Posterior cingulate gyrus (tissue), 11 donors: ENCODE results near the gene MUS81.
"Not testable (repeated sequence)": the region's sequence is repeated elsewhere in the genome, so short reads cannot be mapped to it uniquely, and the experiment has no call there.

Experiments used
- DNase-seq, 10 donors: peaks; one replicate each; pipeline versions ENCODE4 v3.0.0 to v3.0.0-alpha.2; 2020 to 2021; ENCODE audit warnings: mixed read lengths in 3 of 10
- intact Hi-C: fragments of 100-400 bp; cut with DNase I; formaldehyde crosslinking; loops from one replicate; pipeline ENCODE4 v1.15.1; 2023

Gene MUS81

GRCh38 chr11:65860278-65861164, at the start of gene MUS81:
Gene MUS81 (plus strand): TSS chr11:65860433. CDS start chr11:65860754, 321 bp downstream.
- DNase-seq = peak; percentile 92 to 99 (median 95)
- intact Hi-C loops = no loop called here

GRCh38 chr11:65811764-65812475, 48.3 kb upstream of the MUS81 start:
- intact Hi-C loops = no loop called here
- peak in 1 of 10 donors; percentile 76 for DNase-seq

GRCh38 chr11:65814131-65814985, 45.9 kb upstream of the MUS81 start:
- peak in 3 of 10 donors; percentile 26 to 78 (median 67) for DNase-seq
- intact Hi-C loops = no loop called here

GRCh38 chr11:65814986-65815565, 45.2 kb upstream of the MUS81 start:
- intact Hi-C loops = no loop called here
- DNase-seq = peak in 2 of 10 donors; percentile 37 to 55

GRCh38 chr11:65816696-65817095, 43.5 kb upstream of the MUS81 start:
- intact Hi-C loops = no loop called here
- DNase-seq = no peak

GRCh38 chr11:65817312-65817834, 42.9 kb upstream of the MUS81 start:
- intact Hi-C loops = no loop called here
- no peak for DNase-seq

- intact Hi-C loops = loop anchor here (1.0 to 2.0 kb wide), 3 partner anchors 37 to 192 kb away; partner anchors contain the start of gene AP5B1
- DNase-seq = peak; percentile 84 to 99 (median 95)
Observed at GRCh38 chr11:65817835-65818680, 42.2 kb upstream of the MUS81 start.

GRCh38 chr11:65821107-65821506, 39.1 kb upstream of the MUS81 start:
- intact Hi-C loops = no loop called here
- no peak for DNase-seq

- peak in 1 of 10 donors; percentile 32 for DNase-seq
- intact Hi-C loops = no loop called here
Observed at GRCh38 chr11:65822776-65823528, 37.3 kb upstream of the MUS81 start.

GRCh38 chr11:65826984-65827735, 33.1 kb upstream of the MUS81 start:
- intact Hi-C loops = no loop called here
- peak in 2 of 10 donors; percentile 7 to 9 for DNase-seq

GRCh38 chr11:65829459-65829858, 30.8 kb upstream of the MUS81 start:
- DNase-seq = peak in 1 of 10 donors; percentile 21
- intact Hi-C loops = no loop called here

GRCh38 chr11:65832231-65832630, 28.0 kb upstream of the MUS81 start:
- peak in 1 of 10 donors; percentile 2 for DNase-seq
- intact Hi-C loops = not testable (repeated sequence)

GRCh38 chr11:65833297-65834030, 26.8 kb upstream of the MUS81 start, which contains the start of gene SNX32:
Gene SNX32 (plus strand): TSS chr11:65833963. CDS start chr11:65834066, 103 bp downstream.
- DNase-seq = peak; percentile 96 to 100 (median 98)
- intact Hi-C loops = no loop called here

- peak in 1 of 10 donors; percentile 68 for DNase-seq
- intact Hi-C loops = no loop called here
Observed at GRCh38 chr11:65834202-65834601, 26.0 kb upstream of the MUS81 start.

GRCh38 chr11:65842144-65842543, 18.1 kb upstream of the MUS81 start:
- intact Hi-C loops = no loop called here
- no peak for DNase-seq

GRCh38 chr11:65843811-65844210, 16.4 kb upstream of the MUS81 start:
- intact Hi-C loops = no loop called here
- no peak for DNase-seq
